GM19463 (cell line): ENCODE data around the gene ZNF547.

ENCODE experiments used
- ATAC-seq: cut with Tn5 transposase; IDR thresholded peaks from one replicate; pipeline ENCODE4 v1.9.1; 2021; ENCODE audit warnings: mild to moderate bottlenecking, moderate library complexity; ENCODE audit not compliant: unreplicated experiment

The ZNF547 gene

DNA sequence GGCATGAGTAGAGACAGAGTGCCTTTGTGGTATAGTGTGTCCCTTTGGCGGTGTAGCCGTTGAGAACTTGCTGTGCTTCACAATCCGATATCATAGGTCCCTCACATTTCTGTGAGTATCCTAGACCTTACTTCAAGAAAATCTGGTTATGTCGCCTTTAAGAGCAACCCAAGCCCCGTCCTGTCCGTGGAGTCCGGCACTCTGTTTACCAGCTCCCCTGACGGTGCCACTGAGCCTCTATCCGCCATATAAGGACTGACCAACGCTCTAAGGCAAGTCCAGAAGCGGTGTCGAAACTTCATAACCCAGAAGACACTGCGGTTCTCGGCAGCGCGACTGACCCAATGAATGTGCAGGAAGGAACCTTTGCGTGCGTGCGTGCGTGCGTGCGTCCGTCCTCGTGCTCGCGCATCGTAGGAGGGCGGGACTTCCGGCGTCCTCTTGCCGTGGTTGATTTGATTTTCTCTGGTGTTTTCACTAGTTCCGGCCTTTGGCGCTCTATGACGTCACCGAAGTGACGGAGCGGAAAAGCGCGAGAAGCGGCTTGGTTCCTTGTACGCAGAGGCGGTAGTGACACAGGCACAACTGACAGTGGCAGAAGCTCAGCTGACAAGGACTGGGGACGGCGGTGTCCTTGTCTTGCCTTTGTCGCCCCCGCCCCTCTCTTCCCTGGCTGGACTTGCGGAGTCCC lies at the start of gene ZNF547, which contains the start of gene TRAPPC2B:
Gene ZNF547, plus strand, starts transcription at position 555 of the 691 bp plus-strand sequence. CDS start 5,005 bp downstream, outside the sequence.
Gene TRAPPC2B, plus strand, starts transcription at position 555 of the 691 bp plus-strand sequence. CDS start 1,283 bp downstream, outside the sequence.
- peak; percentile 95 for ATAC-seq

DNA sequence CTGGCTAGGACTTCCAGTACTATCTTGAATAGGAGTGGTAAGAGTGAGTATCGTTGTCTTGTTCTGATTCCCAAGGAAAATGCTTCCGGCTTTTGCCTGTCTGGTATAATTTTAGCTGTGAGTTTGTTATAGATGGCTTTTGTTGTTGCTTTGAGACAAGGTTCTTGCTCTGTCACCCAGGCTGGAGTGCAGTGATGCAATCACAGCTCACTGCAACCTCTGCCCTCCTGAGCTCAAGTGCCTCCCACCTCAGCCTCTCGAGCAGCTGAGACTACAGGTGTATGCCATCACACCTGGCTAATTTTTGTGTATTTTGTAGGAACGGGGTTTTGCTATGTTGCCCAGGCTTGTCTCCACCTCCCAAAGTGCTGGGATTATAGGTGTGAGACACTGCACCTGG lies 49.2 kb upstream of the ZNF547 start:
- no peak for ATAC-seq

- no peak for ATAC-seq
These were observed 45.8 kb upstream of the ZNF547 start for GRCh38 chr19:57317503-57317902.

GRCh38 chr19:57319869-57320179 lies 43.5 kb upstream of the ZNF547 start:
- ATAC-seq = no peak

- peak; percentile 98 for ATAC-seq
These were observed 42.9 kb upstream of the ZNF547 start, which contains the start of gene ZNF543 for GRCh38 chr19:57320180-57321084. ZNF543 (plus strand) TSS chr19:57320472; CDS start chr19:57320854, 382 bp downstream.

DNA sequence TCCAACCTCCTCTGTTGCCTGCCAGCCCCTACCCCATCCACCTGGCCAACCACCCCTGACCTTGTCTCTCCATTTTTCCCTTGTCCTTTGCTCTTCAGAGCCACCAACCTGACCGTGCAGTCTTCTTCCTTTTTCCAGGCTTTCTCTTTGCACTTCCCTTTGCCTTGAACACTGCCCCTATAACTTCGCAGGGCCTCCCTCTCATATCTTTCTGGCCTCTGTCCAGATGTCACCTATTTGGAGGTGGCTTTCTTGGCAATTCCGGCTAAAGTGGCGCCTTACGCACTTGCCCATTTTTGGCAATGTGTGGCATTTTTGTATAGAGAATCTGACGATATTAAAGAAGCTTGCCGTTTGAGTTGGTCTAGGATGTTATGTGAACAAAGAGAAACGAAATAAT lies 42.2 kb upstream of the ZNF547 start:
- ATAC-seq = no peak

DNA sequence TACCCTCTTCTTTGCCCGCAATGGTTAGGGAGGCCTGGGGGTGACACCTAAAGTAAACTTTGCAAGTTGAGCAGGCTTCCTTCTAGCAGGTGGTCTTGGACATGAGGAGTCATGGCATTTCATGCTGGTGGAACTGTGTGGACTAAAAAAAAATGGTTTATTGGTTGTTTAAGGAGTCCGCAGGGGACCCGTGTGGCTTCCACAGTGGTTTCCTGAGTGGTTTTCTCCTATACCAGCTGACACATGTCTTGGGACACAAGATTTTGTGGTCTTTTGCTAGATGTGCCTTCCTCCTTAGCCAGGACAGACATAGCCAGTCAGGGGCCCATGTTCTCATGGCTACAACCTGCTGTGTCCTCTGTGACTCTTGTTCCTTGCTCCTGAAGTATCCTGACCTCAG lies 41.6 kb upstream of the ZNF547 start:
- no peak for ATAC-seq

DNA sequence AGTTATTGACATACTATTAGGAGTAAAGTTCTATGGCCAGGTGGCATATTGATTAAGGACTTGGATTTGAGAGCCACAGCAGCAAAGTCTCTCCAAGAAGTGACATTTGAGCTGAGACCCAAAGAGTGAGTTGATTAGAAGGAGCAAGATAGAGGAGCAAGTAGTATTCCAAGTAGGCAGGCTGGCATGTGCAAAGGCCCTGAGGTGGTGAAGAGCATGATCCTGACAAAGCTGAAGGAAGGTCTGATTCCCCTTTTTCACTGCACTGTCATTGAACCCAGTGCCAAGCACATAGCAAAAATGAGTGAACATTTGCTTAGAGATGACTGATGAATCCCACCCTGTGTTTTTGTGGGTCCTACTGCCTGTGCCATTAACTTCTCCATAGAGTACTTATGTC lies 38.4 kb upstream of the ZNF547 start:
- no peak for ATAC-seq

DNA sequence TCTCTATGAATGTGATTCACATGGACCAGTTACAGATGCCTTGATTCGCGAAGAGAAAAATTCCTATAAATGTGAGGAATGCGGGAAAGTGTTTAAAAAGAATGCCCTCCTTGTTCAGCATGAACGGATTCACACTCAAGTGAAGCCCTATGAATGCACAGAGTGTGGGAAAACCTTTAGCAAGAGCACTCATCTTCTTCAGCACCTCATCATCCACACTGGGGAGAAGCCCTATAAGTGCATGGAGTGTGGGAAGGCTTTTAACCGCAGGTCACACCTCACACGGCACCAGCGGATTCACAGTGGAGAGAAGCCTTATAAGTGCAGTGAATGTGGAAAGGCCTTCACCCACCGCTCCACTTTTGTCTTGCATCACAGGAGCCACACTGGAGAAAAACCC lies 35.4 kb upstream of the ZNF547 start:
- no peak for ATAC-seq

DNA sequence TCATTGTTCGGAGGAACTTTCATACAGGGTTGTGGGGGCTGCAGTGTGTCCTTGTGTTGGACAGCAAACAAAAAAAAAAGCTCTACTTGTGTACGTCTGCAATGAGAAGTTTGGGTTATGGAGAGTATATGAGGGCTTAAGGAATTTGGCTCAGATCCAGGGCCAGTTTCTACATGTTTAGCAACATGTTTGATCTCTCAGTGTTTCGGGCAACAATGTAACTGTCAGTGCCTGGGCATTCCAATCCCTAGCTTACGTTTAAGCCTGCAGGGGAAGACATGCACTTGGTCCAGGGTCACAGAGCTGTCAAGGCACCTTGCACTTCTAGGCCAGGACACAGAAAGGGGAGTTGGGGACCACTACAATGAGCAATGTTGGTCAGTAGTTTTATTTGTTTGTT lies 29.2 kb upstream of the ZNF547 start:
- ATAC-seq = no peak

DNA sequence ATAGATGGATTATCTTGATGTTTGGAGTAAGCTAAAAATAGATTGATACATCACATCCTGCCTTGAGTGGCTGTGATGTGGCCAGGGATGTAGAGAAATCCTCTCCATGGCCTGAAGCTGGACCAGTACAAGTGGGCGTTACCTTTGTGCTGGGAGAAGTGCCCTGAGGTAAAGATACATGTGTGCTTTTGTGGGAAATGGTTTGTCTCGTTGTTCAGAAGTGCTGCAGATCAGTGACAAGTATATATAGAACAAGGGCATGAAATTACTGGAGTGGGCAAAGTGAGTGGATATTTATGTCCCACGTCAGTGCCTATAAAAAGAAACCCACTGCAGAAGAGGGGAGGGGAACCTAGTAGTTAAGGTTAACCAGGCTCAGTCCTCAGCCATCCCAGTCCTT lies 24.5 kb upstream of the ZNF547 start:
- ATAC-seq = no peak

GRCh38 chr19:57342582-57342981 lies 20.8 kb upstream of the ZNF547 start:
- no peak for ATAC-seq

GRCh38 chr19:57348136-57348535 lies 15.2 kb upstream of the ZNF547 start:
- no peak for ATAC-seq

- ATAC-seq = peak; percentile 100
These were observed 12.2 kb upstream of the ZNF547 start, which contains the start of gene ZNF304 for GRCh38 chr19:57350877-57351805. ZNF304 (plus strand) TSS chr19:57351271; CDS start chr19:57351665, 394 bp downstream.

DNA sequence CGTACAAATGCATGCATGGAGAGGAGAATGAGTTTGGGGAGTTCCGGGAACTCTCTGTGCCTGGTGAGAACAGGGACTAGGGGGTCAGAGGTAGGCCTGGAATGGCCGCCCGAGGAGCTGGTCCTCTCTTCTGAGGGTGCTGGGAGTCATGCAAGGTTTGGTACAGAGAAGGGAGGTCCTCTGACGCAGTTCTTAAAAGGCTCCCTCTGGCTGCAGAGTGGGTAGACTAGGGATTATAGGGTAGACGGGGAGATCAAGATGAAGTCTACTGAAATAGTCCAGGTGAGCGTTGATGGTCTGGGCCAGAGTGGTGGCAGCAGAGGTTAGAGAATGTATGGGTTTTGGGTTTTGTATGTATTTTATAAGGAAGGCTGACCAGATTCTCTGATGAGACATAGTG lies 11.5 kb upstream of the ZNF547 start:
- no peak for ATAC-seq

GRCh38 chr19:57355916-57356315 lies 7.4 kb upstream of the ZNF547 start:
- no peak for ATAC-seq

DNA sequence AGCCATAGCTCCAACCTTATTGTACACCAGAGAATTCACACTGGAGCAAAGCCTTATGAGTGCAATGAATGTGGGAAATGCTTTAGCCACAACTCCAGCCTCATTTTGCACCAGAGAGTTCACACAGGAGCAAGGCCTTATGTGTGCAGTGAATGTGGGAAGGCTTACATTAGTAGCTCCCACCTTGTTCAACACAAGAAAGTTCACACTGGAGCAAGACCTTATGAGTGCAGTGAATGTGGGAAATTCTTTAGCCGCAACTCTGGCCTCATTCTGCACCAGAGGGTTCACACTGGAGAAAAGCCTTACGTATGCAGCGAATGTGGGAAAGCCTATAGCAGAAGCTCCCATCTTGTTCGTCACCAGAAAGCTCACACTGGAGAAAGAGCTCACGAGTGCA lies 5.9 kb upstream of the ZNF547 start:
- no peak for ATAC-seq

- no peak for ATAC-seq
These were observed 4.1 kb upstream of the ZNF547 start for GRCh38 chr19:57359300-57359699.

DNA sequence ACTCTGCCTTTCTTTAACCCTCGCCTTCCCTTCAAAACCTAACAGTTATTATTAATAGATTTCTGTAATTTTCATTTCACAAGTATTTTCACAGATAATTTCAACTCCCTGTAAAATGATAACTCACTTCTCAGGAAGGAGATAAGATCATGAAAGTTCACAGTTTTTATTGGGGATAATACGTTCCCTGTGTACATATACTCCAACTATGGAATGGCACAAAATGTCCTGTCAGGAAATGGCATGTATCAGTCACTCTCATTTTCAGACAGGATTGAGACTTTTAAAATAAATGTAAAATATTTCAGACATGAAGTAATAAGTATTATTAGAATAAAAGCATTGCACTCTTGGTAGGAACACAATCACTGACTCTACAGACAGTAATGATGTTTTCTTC lies 932 bp upstream of the ZNF547 start:
- no peak for ATAC-seq

- ATAC-seq = peak; percentile 8
These were observed 384 bp downstream of the ZNF547 start for GRCh38 chr19:57363688-57364181.

DNA sequence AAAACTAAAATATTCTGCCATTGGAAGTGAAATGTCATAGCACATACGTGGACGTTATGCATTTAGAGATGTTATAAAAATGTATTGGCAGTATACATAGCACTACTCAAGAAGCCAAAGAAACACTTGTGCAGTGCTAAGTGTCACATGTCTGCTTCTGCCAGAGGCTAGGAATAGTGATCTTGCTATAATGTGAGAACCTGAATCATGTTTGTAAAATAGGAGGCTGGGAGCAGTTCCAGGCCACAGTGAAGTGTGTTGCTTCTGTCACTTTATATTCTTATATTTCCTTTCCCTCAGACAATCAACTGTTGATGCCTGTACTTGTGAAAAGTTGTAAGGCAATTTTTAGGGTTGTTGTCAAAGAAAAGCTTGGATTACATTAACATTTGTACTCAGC lies 3.4 kb downstream of the ZNF547 start:
- ATAC-seq = no peak
